Left lung (tissue), 14 donors: ENCODE measurements around the gene RPL19. TPM values are rescaled to one million over a fixed set of nuclear protein-coding genes. Genes with fewer than 3 reads are reported as not detected.
A peak's percentile ranks its signal among the peaks of the same experiment; 100 is the strongest.

Source experiments
- ATAC-seq: fragments of 200-7000 bp; cut with Tn5 transposase; one replicate; pipeline ENCODE4 v1.9.1; 2020; ENCODE audit warnings: moderate library complexity
- DNase-seq, 4 donors: peaks; one replicate each; pipeline ENCODE4 v3.0.0-alpha.2; 2013 to 2020
- H3K27ac ChIP-seq, 2 donors: fragments of 200-600 bp; sonication (generic) in 1 of 2; one replicate each; pipeline versions ENCODE4 v1.5.0 to v1.8.0; 2020 to 2021
- H3K27me3 ChIP-seq, 2 donors: fragments of 200-600 bp; sonication (generic) in 1 of 2; one replicate each; pipeline versions ENCODE4 v1.5.0 to v1.8.0; 2020 to 2021
- H3K36me3 ChIP-seq, 2 donors: fragments of 200-600 bp; sonication (generic) in 1 of 2; one replicate each; pipeline versions ENCODE4 v1.5.0 to v1.8.0; 2020 to 2021
- H3K4me1 ChIP-seq, 2 donors: fragments of 200-600 bp; one replicate each; pipeline ENCODE4 v1.8.0; 2021
- H3K4me3 ChIP-seq, 2 donors: fragments of 200-600 bp; sonication (generic) in 1 of 2; one replicate each; pipeline versions ENCODE4 v1.5.0 to v1.8.0; 2020 to 2021; ENCODE audit warnings: mild to moderate bottlenecking in 1 of 2
- H3K9me3 ChIP-seq, 2 donors: fragments of 200-600 bp; sonication (generic) in 1 of 2; one replicate each; pipeline versions ENCODE4 v1.5.0 to v1.8.0; 2020 to 2021
- CTCF ChIP-seq, 2 donors: fragments of 200-600 bp; sonication (generic) in 1 of 2; IDR thresholded peaks; one replicate each; pipeline versions ENCODE4 v1.5.0 to v1.8.0; 2021; ENCODE audit warnings: antibody characterized with exemption in 2 of 2
- intact Hi-C, 2 donors: fragments of 100-400 bp; cut with DNase I; formaldehyde crosslinking; loops; one replicate each; pipeline versions ENCODE4 v1.11.2 to v1.14.2; 2022
- long read RNA-seq, 12 donors: library from polyadenylated mRNA in 2 of 12; unstranded in 2 of 12; transcript quantifications; one replicate each; pipeline ENCODE4 v2.0.0 and lab custom pipeline, GENCODE V29; 2019 to 2026
- polyA plus RNA-seq, 6 donors: library from polyadenylated mRNA; unstranded; fragments of 120-200 nt; gene quantifications; one replicate each; pipeline ENCODE4 v1.2.1, GENCODE V29; 2013; ENCODE audit not compliant: insufficient read length in 6 of 6
- total RNA-seq, 2 donors: library from RNA; stranded (reverse); fragmentation: NEBNext Ultra II Directional; extraction: Animal tissue kit (Norgen Biotek cat#: 25700); gene quantifications; one replicate each; pipeline ENCODE4 v1.2.1, GENCODE V29; 2021
- donor health status: DM: no; HTN: yes; CAD: no.
- donor health status: DM: no; HTN: no; CAD: no.

The RPL19 gene
- total RNA-seq, result 1,000 to 10,000 TPM; 1,286 to 1,367 TPM
- 1,000 to 10,000 TPM; 2,058 to 2,452 (median 2,131) TPM for polyA plus RNA-seq
- long read RNA-seq, donor 1, transcript RPL19-204 (6 exons, 690 nt), result minor isoform, 5 of 2,791 reads
- long read RNA-seq, donor 1, transcript RPL19-206 (3 exons, 402 nt), result minor isoform, 7 of 2,791 reads
- long read RNA-seq, donor 1, transcript RPL19-201 (6 exons, 737 nt), result major isoform, 1,694 of 2,791 reads
- long read RNA-seq, donor 1, partial matches to known transcripts, result 979 of 2,791 reads
- long read RNA-seq, donor 1, other reads (novel, unspliced or antisense), result 102 of 2,791 reads
- long read RNA-seq, donor 2, transcript RPL19-201 (6 exons, 737 nt), result major isoform, 883 of 1,688 reads
- long read RNA-seq, donor 2, partial matches to known transcripts, result 741 of 1,688 reads
- long read RNA-seq, donor 2, other reads (novel, unspliced or antisense), result 55 of 1,688 reads
- long read RNA-seq, donor 3, transcript RPL19-201 (6 exons, 737 nt), result major isoform, 1,314 of 2,132 reads
- long read RNA-seq, donor 3, transcript RPL19-204 (6 exons, 690 nt), result minor isoform, 5 of 2,132 reads
- long read RNA-seq, donor 3, transcript RPL19-206 (3 exons, 402 nt), result minor isoform, 6 of 2,132 reads
- long read RNA-seq, donor 3, transcript RPL19-203 (6 exons, 1,051 nt), result minor isoform, 5 of 2,132 reads
- long read RNA-seq, donor 3, partial matches to known transcripts, result 743 of 2,132 reads
- long read RNA-seq, donor 3, other reads (novel, unspliced or antisense), result 57 of 2,132 reads
- long read RNA-seq, donor 4, transcript RPL19-201 (6 exons, 737 nt), result major isoform, 1,360 of 1,950 reads
- long read RNA-seq, donor 4, partial matches to known transcripts, result 564 of 1,950 reads
- long read RNA-seq, donor 4, other reads (novel, unspliced or antisense), result 23 of 1,950 reads
- long read RNA-seq, donor 5, transcript RPL19-201 (6 exons, 737 nt), result major isoform, 1,230 of 2,135 reads
- long read RNA-seq, donor 5, partial matches to known transcripts, result 841 of 2,135 reads
- long read RNA-seq, donor 5, other reads (novel, unspliced or antisense), result 56 of 2,135 reads
- long read RNA-seq, donor 6, transcript RPL19-206 (3 exons, 402 nt), result minor isoform, 12 of 2,451 reads
- long read RNA-seq, donor 6, transcript RPL19-201 (6 exons, 737 nt), result major isoform, 1,484 of 2,451 reads
- long read RNA-seq, donor 6, partial matches to known transcripts, result 859 of 2,451 reads
- long read RNA-seq, donor 6, other reads (novel, unspliced or antisense), result 91 of 2,451 reads
- long read RNA-seq, donor 7, transcript RPL19-201 (6 exons, 737 nt), result major isoform, 595 of 1,161 reads
- long read RNA-seq, donor 7, partial matches to known transcripts, result 539 of 1,161 reads
- long read RNA-seq, donor 7, other reads (novel, unspliced or antisense), result 19 of 1,161 reads
- long read RNA-seq, donor 8, transcript RPL19-206 (3 exons, 402 nt), result minor isoform, 5 of 1,078 reads
- long read RNA-seq, donor 8, transcript RPL19-201 (6 exons, 737 nt), result major isoform, 723 of 1,078 reads
- long read RNA-seq, donor 8, transcript RPL19-204 (6 exons, 690 nt), result minor isoform, 5 of 1,078 reads
- long read RNA-seq, donor 8, partial matches to known transcripts, result 307 of 1,078 reads
- long read RNA-seq, donor 8, other reads (novel, unspliced or antisense), result 35 of 1,078 reads
- long read RNA-seq, donor 9, transcript RPL19-201 (6 exons, 737 nt), result major isoform, 12 of 12 reads
- long read RNA-seq, donor 9, partial matches to known transcripts, result 0 of 12 reads
- long read RNA-seq, donor 9, other reads (novel, unspliced or antisense), result 0 of 12 reads
- long read RNA-seq, donor 10, transcript RPL19-201 (6 exons, 737 nt), result major isoform, 1,464 of 1,846 reads
- long read RNA-seq, donor 10, transcript RPL19-203 (6 exons, 1,051 nt), result minor isoform, 7 of 1,846 reads
- long read RNA-seq, donor 10, partial matches to known transcripts, result 357 of 1,846 reads
- long read RNA-seq, donor 10, other reads (novel, unspliced or antisense), result 16 of 1,846 reads
- long read RNA-seq, donor 11, result 0 reads
- long read RNA-seq, donor 12, transcript RPL19-201 (6 exons, 737 nt), result major isoform, 882 of 1,504 reads
- long read RNA-seq, donor 12, partial matches to known transcripts, result 581 of 1,504 reads
- long read RNA-seq, donor 12, other reads (novel, unspliced or antisense), result 32 of 1,504 reads

DNA sequence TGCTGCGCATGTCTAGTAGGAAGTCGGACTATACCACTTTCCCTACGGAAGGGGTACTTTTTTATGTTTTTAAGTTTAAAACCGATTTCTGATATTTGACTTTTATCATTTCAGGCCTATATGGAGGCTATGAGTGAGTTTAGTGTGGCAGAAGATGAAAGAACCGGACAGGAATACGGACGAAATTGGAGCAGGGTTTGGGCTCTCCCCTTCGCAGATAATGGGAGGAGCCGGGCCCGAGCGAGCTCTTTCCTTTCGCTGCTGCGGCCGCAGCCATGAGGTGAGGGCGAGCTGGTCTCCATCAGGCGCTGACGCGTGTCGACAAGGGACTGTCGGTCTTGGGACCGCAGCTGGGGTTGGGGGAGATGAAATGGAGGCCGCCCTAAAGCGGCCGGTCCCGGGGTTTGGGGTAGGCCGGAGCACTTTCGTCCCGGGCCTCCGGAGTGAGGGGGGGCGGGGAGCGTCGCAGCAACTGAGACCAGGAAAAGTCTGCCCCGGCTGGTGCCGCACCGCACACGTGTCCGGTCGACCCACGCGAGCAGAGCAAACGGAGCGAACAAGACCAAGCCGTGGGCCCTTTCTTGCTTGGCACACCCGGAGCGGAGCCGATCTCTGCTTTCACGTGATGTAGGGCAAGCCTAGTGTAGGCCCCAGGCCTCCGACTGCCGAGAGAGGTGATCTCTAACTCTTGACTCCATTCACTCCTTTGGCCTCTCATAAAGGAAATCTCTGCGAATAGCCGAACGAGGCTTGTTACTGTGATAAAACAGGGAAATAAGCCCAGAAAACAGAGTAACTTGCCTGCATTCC, at the start of gene RPL19:
TSS of gene RPL19 (plus strand) at position 214 of the 810 bp plus-strand sequence. CDS start at position 276, 62 bp downstream.
- DNase-seq (peak in 3 of 4 donors; percentile 81 to 93 (median 93)), ATAC-seq (peak; percentile 55)
- peaks cover 26 to 69% of the 10 kb centered on the region in 2 donors for H3K4me1 ChIP-seq
- TF ChIP-seq CTCF (IDR thresholded peaks at IDR 0.05), result no peak
- H3K4me3 ChIP-seq, result peak within 1 kb of the TSS; percentile 93 to 98
- H3K27me3 ChIP-seq, result peaks cover 0 to 23% of the 10 kb centered on the region in 2 donors
- H3K36me3 ChIP-seq, result peaks cover 4 to 41% of the 10 kb centered on the region in 2 donors
- H3K27ac ChIP-seq, result peak within 1 kb of the TSS; percentile 95 to 97
- no peaks in the 10 kb centered on the region for H3K9me3 ChIP-seq
- intact Hi-C loops, result no loop called here

- no peak overlapping the region for H3K27ac ChIP-seq
- DNase-seq (no peak), ATAC-seq (no peak)
- H3K4me3 ChIP-seq, result peak overlapping the region in 1 of 2 donors; percentile 93
- H3K36me3 ChIP-seq, result no peaks in the 10 kb centered on the region
- no peaks in the 10 kb centered on the region for H3K9me3 ChIP-seq
- peaks cover 4 to 24% of the 10 kb centered on the region in 2 donors for H3K4me1 ChIP-seq
- H3K27me3 ChIP-seq, result peaks cover 9 to 41% of the 10 kb centered on the region in 2 donors
- TF ChIP-seq CTCF (IDR thresholded peaks at IDR 0.05), result no peak
- intact Hi-C loops, result loop anchor here in 1 of 2 donors (5.0 kb wide), 1 partner anchor 168 kb away; no protein-coding TSS in a partner anchor
Observed at GRCh38 chr17:39150795-39151149, 49.3 kb upstream of the RPL19 start.

GRCh38 chr17:39151150-39151942, 48.7 kb upstream of the RPL19 start, which contains the start of gene PLXDC1:
PLXDC1 (minus strand) TSS chr17:39151637; CDS start chr17:39151437, 200 bp downstream.
- Histone ChIP-seq H3K27ac (peak within 1 kb of the TSS; percentile 85 to 90), H3K4me1 (peaks cover 4 to 24% of the 10 kb centered on the region in 2 donors), H3K4me3 (peak within 1 kb of the TSS; percentile 20 to 93), H3K9me3 (no peaks in the 10 kb centered on the region), H3K36me3 (no peaks in the 10 kb centered on the region), H3K27me3 (peaks cover 9 to 41% of the 10 kb centered on the region in 2 donors)
- DNase-seq (peak in 1 of 4 donors; percentile 77), ATAC-seq (no peak)
- intact Hi-C loops, result loop anchor here in 1 of 2 donors (5.0 kb wide), 1 partner anchor 169 kb away; no protein-coding TSS in a partner anchor
- no peak for TF ChIP-seq CTCF (IDR thresholded peaks at IDR 0.05)
